ENCODE data around the gene MOGAT3.

MOGAT3 gene

GRCh38 chr7:101172005-101172853 is 28.6 kb downstream of the MOGAT3 start:
- DNase-seq: peak; percentile 74 to 79

DNA sequence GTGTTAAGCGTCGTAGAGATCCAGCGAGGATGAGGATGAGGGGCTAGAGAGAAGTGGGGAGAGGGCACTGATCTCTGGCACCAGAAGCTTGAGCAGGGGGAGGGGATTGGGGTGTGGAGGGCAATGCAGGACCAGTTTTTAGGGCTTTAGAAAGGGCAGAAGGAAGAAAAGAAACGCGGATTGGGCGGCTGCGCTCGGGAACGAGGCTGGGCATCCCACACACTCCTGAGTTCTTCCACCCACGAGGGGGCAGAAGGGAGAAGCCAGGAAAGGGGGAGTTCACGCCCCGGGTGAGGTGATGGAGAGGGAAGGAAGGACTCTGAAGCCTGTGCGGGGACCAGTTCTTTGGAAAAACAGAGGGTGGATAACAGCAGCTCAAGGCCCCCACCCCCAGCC is 29.4 kb downstream of the MOGAT3 start:
- peak in 1 of 2 experiments; percentile 27 for DNase-seq

GRCh38 chr7:101170617-101171441 is 30.0 kb downstream of the MOGAT3 start:
- DNase-seq: no peak

- peak; percentile 60 to 67 for DNase-seq
Measured at GRCh38 chr7:101169838-101170551, 30.8 kb downstream of the MOGAT3 start.

GRCh38 chr7:101169110-101169837 is 31.6 kb downstream of the MOGAT3 start:
- DNase-seq: peak in 1 of 2 experiments; percentile 44

DNA sequence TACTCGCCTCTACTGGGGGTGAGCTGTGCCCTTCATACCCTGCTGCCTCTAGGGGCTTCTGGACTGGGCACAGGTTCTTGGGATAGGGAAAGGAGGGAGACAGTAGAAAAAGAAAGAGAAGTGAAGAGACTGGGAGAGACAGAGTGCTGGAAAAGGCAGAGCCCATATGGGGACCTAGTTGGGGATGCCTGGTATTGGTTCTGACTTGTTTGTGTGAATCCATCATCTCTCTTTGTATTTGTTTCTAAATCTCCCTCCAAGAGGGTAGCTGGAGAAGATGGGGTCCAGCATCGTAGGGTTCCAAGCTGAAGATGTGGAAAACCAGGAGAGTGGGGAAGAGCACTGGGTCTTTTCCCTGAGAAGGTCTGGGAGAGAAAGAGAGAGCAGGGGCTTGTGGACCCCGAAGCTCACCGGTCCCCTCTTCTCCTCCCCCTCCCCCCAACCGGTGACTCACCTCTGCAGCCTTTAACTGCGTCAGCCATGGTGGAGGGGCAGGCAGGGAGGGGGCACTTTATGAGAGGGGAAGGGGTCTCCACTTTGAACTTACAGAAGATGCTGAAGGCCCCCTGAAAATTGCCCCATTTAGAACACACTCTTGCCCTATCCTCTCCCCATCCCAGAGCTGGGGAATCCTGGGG is 32.3 kb downstream of the MOGAT3 start:
- no peak for DNase-seq

- no peak for DNase-seq
Measured at GRCh38 chr7:101167645-101168411, 33.0 kb downstream of the MOGAT3 start.

GRCh38 chr7:101166909-101167644 is 33.8 kb downstream of the MOGAT3 start:
- no peak for DNase-seq

DNA sequence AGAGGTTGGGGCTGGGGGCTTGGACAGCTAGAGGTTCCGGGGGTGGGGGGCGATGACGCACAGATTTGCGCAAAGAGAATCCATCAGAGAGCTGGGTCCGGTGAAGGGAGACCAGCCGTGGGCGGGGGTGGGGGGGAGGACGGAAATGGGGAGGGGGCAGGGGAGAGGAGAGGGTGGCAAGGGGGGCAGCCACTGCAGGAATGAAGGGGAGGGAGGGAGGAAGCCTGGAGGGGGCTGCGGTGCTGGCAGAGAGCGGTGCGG is 34.3 kb downstream of the MOGAT3 start:
- no peak for DNase-seq

GRCh38 chr7:101165958-101166647 is 34.7 kb downstream of the MOGAT3 start:
- no peak for DNase-seq

- DNase-seq: peak; percentile 95 to 96
Measured at GRCh38 chr7:101165075-101165957, 35.5 kb downstream of the MOGAT3 start, which contains the start of gene VGF. Gene VGF, minus strand, starts transcription at chr7:101165569. Its CDS starts 726 bp downstream, at chr7:101164843.

GRCh38 chr7:101164071-101164840 is 36.6 kb downstream of the MOGAT3 start:
- DNase-seq: peak in 1 of 2 experiments; percentile 51

DNA sequence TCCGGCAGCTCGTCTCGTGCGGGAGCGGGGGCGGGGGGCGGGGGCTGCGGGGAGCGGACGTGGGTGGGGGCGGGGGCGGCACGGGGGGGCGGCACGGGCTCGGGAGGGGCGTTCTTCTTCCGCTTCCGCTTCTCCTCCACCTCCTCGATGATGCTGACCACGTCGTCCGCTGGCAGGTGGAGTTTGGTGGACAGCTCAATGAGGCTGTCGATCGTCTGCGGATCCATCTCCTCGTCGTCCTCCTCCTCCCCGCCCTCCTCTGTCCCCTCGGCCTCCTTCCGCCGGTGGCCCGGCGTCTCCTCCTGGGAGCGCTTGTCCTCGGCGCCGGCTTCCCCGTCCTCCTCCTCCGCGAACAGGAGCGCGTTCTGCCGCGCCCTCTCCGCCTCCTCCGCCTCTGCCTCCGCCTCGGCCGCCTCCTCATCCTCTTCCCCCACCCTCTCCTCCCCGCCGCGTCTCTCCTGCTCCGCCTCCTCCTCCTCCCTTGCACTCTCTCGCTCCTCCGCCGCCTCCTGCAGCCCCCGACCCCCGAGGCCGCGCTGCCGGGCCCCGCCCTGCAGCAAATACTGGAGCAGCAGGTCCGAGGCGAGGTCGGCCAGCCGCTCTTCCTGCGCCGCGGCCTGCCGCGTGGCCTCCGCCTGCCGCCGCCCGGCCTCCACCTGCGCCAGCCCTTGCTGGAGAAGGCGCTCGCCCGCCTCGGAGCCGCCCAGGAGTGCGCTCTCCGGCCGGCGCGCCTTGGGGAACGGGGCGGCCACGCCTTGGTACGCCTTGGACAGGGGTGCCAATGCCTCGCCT is 37.4 kb downstream of the MOGAT3 start:
- DNase-seq: peak; percentile 82 to 85

- peak; percentile 83 to 90 for DNase-seq
Measured at GRCh38 chr7:101162551-101163278, 38.1 kb downstream of the MOGAT3 start.

DNA sequence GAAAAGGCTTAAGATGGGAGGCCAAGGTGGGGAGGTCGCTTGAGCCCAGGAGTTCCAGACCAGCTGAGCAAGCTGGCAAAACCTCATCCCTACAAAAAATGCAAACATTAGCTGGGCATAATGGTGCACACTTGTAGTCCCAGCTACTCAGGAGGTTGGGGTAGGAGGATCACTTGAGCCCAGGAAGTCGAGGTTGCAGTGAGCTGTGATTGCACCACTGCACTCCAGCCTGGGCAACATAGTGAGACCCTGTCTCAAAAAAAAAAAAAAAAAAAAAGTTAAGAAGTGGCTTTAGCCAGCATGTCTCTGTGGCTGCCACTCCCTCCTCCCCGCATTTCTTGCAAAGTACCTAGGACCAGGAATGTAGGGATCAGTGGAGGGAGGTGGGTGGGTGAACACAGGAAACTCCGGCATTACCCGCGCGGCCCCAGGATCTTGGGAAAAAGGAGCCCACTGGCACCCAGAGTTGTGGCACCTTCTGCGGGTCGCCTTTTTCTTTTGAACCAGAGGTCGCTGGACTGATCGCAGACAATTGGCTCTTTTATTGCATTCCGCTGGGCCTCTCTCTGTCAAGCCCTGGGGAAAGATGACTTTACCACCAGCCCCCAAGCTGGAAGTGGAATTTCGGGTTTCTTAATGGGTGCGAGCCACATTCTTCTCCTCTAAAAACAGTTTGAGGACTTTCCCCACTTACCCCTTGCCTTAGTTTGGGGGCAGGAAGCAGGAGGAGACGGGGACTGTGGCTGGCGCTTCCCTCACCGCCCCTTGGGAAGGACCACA is 39.0 kb downstream of the MOGAT3 start:
- no peak for DNase-seq

GRCh38 chr7:101160910-101161309 is 39.9 kb downstream of the MOGAT3 start:
- DNase-seq: no peak

Data from NCI-H2081 (cell line).